GM18519 (cell line): Measurements from ENCODE around the gene SCYGR3.

Source experiments
- ATAC-seq: cut with Tn5 transposase; IDR thresholded peaks from one replicate; pipeline ENCODE4 v1.9.1; 2021; ENCODE audit warnings: mild to moderate bottlenecking, moderate library complexity; ENCODE audit not compliant: unreplicated experiment, low FRiP score

Gene SCYGR3, protein sequence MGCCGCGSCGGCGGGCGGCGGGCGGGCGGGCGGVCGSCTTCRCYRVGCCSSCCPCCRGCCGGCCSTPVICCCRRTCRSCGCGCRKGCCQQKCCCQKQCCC

DNA sequence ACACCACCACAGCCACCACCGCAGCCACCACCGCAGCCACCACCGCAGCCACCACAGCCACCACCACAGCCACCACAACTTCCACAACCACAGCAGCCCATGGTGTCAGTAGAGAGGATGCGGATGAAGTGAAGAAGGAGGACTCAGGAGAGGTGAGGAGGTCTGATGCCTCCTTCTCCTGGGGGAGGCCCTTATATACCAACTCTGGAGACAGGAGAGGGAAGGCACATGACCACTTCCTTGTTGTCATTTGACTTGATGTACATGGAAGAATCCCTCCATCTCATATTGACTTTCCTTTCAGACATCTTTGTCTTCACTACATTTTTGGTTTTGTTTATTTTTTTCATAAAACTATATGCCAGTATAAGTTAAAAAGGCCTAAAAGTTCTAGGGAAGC is at the start of gene SCYGR3:
Gene SCYGR3 (minus strand): TSS at position 101 of the 400 bp plus-strand sequence. CDS start 0 bp downstream, at position 101.
- no peak for ATAC-seq

DNA sequence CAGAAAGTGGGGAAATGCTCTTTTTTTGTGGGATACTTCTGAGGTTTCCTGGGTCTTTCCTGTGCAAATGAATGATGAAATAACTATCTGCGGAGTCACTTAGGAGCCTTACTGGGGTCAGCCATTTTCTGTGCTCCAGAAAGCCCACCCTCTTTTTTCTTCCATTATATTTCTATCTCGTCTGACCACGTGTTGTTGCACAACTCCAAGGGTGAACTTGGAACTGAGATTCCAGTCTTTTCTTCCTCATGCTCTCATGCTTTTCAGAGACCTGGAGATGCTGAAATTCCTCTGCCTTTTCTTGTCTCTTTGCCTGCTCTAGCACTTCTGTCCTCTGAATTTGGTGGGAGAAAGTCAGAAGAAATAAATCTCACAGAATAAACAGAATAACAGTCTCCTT is 47.2 kb upstream of the SCYGR3 start:
- ATAC-seq: no peak

DNA sequence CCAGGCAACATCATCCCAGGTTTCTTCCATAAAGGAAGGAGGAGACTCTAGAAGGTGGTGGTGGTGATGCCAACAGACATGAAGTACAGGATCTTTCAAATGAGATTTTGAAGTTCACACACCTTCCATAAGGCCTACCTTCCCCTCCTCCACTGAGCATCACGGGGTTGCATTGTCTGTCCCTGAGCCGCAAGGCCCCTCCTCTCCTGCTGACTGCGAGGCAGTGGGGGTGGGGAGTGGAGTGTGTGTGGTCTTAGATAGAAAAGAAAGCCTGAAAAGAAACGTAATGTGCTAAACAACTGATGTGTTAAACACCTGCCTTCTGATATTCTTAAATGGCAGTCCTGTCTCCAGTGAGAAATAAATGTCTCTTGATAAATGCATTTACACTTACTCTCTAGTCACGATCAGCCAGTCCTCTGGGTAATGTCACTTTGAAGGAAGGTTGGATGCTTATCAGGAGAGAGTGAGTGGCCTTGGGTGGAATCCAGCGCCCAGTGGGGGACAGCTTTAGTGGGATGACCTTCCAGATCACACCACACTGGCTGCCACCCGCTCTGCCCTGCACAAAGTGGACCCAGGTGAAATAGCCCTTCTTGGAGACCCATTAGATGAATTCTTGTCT is 46.5 kb upstream of the SCYGR3 start:
- no peak for ATAC-seq

DNA sequence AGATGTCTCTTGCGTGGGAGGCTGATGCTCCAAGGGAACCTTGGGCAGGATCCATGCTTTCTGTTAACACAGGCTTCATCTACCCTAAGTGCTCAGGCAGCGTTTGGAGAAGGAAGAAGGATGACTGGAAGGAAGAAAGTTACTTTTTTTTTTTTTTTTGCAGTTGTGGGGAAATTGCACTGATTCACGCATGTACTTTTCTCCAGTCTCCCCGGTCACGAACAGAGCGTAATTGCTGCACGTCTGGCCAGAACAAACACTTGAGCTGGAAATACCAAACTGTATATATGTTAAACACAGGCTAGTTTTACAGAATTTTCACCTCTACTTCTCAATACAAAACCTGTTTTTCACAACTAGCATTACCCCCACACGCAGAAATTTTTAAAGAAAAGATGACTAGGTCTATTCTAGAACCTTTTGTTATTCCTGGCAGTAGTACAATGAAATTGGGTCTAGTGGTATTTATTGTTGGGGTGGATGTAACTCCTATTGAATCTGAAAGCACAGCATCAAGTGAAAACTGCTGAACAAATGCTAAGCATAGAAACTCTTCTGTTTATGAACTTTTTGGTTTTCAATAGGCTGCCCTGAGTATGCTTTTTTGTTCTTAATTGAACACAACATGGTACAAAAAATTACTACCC is 42.7 kb upstream of the SCYGR3 start:
- no peak for ATAC-seq

DNA sequence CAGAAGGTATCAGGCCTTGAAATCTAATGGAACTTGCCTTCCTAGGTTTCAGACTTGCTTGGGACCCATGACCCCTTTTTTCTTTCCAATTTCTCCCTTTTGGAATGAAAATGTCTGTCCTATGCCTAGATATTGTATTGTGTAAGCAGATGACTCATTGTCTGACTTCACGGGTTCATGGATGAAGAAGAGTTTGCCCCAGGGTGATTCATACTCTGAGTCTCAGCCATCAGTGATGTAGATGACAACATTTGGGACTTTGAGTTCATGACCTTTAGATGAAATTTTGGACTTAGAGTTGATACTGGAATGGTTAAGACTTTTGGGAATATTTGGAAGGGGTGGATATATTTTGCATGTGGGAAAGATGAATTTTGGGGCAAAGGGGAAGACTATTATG is 40.8 kb upstream of the SCYGR3 start:
- ATAC-seq: no peak

DNA sequence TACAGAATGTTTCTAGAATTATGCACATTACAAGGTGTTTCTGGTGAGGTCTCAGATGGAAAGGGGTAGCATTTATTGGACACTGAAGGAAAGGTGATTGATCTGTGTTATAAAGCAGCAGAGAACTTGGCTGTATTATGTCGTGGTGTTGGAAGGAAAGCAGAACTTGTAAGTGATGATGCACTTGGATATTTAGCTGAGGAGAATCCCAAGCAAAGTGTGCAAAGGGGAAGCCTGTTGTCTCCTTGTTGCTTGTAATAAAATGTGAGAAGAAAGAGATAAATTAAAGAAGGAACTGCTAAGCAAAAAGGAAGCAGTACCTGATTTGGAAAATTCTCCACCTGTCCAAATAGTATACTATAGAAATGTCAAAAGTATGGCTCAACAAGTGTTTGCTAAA is 39.8 kb upstream of the SCYGR3 start:
- no peak for ATAC-seq

DNA sequence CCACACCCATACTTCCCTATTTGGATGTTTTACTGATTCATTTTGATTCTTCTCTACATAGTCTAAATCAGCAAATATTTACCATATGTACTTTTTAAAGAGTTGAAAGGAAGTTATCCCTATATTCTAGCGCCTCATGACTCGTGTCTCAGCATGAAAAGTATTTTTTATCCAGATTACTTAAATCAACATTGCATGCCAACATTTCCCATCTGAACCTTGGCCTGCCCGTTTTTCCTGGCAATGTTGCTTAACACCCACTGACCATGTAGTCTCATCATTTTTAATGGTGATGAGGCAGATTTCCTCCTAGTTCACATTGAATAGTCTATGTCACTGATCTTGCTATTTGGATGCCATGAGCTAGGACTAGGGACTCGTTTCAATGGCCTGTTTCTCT is 38.8 kb upstream of the SCYGR3 start:
- no peak for ATAC-seq

DNA sequence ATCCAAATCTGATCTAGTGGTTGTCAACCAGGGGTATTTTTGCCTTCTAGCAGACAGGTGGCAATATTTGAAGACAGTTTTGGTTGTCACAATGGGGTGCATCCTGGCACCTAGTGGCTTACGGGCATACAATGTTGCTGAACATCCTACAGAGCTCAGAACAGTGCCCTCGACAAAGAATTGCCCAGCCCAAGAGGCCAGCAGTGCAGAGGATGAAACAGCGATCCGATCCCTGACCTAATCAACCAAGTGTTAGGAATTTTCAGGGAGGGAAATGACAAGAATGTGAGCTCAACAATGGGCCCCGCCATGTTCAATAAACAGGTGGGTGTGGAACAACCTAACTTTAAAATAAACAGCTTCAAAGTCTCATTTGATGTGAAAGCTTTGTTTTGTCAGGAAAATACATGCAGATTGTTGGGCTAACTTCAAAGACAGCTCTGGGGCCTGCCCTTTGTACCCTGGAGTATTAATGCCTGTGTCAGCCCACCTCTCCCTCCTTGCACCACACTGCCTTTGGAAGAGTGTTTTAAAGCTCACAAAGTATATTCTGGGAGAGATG is 29.4 kb upstream of the SCYGR3 start:
- ATAC-seq: no peak

DNA sequence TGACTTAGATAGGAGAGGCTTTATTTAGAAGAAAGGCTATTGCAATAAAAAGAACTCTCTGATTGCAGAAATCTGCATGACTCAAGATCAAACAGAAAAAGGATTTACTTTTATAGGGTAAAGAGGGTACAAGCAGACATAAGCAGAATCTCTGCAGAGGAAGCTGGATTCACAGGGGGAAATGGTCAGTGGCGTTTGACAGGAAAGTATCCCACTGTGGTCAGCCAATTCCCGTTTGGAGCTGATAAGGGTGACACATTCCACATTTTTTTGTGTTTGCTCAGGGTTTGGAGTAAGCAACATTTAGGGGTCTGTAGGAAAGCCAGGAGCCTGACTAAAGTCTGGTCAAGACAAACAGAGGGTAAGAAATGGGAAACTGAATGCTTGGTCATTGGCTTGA is 28.0 kb upstream of the SCYGR3 start:
- ATAC-seq: no peak

DNA sequence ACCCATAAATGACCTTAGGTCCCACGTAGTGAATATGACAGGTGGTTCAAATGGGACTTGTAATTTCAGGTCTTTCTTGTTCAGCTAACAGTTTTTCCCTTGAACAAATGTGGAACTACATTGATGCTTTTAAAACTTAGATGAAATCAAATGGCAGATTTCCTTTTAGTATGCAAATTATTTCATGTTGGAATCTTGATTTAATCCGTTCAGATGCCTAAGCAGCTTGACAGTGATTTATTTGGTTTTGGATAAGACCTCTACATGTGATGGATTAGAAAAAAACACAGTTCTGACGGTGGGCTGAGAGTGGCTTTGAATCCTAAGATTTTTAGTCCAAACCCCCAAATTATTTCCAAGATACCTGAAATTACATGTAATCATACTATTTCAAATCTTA is 19.6 kb upstream of the SCYGR3 start:
- no peak for ATAC-seq

DNA sequence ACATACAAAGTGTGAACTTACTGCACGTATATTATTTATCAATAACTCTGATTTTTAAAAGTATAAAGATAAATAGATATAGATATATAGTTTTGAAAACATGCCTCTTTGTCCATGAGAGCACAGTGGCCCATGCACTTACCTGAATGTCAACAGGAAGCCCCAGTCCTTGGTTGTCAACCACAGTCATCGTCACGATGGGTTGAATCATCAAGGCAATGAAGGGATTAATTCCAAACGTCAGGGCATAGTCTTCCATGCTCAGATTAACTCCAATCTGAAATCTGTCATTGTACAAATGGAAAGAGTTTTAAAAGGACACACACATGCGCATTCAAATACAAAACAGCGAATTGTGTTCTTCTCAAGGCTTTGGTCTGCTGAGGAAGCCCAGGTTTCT is 18.2 kb upstream of the SCYGR3 start:
- no peak for ATAC-seq

DNA sequence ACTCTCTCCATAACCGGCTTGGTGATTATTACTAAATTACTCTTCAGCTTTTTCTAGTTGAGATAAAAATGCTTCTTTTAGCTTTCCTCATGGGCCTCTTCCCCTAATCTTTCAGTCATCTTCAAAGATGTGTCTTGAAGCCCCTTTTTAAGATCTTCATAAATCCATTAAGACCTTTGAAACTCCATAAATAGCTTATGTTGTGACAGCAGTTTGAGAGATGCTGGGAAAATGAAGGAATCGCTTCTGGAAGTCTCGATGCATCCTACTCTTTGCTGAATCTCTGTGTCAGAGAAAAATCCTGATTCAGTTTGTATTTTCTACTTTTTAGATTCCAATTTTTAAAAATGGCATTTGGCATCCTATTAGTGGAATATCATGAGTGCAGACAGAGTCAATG is 15.7 kb upstream of the SCYGR3 start:
- no peak for ATAC-seq

DNA sequence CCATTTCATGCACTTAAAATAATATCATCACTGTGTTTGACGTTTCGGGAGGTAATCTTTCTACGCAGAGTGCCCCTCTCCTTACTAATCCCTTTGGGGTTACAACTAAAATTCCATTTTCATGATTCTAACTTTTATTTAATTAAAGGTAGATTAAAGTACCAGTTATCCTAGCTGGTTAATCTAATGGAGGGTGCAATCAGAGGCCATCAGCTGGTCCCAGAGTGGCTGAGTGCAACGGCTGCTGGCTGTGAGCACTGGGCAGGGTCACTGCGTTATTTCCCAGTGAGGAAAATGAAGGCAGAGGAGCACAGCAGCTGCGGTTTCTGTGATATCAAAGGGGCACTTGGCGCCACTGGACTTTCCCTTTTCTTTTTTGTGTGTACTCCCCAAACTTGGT is 14.8 kb upstream of the SCYGR3 start:
- no peak for ATAC-seq

DNA sequence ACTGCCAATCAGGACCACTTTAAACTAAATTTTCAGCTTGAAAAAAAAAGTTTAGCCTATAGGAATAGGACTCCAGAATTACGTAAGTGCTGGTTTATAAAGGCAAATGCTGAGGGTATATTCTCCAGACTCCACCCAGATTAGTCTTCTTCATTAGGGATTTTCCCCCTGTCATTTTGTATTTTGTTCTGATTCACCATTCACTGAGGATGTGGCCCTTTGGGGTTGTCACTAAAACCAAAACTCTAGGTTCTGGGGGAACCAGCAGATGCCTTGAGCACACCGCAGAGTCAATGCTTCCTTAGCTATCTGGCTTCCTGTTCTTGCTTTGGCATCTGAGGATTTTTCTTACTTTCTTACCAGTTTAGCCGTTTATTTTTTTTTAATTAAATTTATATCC is 13.1 kb upstream of the SCYGR3 start:
- ATAC-seq: peak; percentile 97

DNA sequence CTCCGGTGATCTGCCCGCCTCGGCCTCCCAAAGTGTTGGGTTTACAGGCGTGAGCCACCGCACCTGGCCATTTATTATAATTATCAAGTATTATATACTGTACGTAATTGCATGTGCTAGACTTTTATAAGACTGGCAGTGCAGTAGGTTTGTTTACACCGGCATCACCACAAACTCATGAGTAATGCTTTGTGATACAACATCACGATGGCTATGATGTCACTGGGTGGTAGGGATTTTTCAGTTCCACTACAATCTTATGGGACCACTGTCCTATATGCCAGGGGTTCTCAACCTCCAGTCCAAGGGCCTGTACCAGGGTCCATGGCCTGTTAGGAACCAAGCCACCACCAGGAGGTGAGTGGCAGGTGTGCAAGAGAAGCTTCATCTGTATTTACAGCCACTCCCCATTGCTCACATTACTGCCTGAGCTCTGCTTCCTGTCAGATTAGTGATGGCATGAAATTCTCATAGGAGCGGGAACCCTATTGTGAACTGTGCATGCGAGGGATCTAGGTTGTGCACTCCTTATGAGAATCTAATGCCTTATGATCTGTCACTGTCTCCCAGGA is 12.0 kb upstream of the SCYGR3 start:
- ATAC-seq: no peak

DNA sequence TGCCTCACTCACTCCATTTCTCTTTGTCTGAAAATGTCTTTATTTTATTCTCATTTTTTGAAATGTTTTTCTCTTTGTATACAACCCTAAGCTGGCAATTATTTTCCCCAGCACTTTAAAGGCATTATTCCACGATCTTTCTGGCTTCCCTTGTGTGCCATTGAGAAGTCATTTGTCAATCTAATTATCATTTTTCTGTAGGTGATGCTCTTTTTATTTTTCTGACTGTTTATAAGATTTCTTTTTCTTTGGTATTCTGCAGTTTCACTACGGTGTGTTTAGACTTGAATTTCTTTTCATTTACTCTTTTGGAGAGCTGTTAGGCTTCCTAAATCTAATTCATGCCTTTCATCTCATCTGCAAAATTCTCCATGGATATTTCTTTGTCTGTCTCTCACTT is 10.8 kb upstream of the SCYGR3 start:
- no peak for ATAC-seq

DNA sequence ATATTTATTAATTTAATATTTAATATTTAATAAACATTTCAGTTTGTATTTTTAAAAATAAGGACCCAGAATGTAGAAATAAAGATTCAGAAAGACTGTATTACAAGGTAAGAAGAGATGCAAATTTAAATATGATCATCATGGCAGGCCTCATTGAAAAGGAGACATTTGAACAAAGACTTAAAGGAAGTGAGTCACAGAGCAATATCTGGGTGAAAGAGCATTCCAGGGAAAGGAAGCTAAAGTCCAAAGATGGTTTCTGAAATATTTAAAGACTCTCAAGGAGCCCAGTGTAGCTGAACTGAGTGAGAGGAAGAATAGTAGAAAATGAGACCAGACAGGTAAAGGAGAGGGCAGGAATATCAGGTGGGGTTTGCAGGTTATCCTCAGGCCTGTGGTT is 8.6 kb upstream of the SCYGR3 start:
- no peak for ATAC-seq

DNA sequence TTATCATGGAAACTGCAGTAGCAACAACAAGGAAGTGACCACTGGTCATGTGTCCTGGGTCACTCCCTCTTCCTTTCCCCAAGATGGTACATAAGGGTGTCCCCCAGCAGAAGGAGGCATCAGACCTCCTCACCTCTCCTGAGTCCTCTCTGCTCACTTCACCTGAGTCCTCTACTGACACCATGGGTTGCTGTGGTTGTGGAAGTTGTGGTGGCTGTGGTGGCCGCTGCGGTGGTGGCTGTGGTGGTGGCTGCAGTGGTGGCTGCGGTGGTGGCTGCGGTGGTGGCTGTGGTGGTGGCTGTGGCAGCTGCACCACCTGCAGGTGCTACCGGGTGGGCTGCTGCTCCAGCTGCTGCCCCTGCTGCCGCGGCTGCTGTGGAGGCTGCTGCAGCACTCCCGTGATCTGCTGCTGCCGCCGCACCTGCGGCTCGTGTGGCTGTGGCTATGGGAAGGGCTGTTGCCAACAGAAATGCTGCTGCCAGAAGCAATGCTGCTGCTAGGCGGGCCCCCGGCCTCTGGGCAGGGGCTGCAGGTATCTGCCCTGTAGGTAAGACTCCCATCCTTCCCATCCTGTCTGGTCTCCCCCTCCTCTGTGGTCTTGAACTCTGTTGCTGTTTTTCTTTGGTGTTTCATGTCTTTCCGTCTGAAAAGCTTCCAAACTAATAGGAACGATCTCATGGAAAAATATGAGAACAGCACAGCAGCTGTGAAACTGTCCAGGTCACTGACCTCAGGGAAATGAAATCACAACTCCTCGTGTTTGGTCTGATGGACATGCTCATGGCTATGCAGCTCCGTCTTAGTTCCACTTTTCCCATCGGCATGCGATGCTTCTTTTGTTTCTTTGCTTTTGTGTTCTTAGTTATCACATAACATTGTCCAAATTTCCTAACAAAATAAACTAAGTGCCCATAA is 2.9 kb upstream of the SCYGR3 start, which contains the start of gene SCYGR4:
Gene SCYGR4 (plus strand): TSS at position 183 of the 915 bp plus-strand sequence. CDS start 0 bp downstream, at position 183.
- no peak for ATAC-seq

DNA sequence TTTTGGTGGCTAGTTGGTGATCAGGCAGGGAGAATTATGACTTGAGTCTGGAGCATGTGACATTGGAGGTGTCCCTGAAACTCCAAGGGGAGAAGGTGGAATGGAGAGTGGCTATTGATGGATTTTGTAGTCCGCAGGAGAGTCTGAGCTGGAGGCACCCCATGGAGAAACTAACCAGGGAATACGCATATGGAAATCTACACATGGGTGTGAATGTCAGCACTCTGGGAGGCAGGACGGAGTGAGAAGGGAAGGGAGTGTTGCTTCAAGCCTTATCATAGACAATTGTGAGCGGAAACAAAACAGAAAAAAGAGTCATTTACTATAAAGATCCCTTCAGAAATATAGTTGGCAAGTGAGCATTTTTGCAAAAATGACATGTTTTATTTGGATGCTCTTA is 2.0 kb upstream of the SCYGR3 start:
- no peak for ATAC-seq

DNA sequence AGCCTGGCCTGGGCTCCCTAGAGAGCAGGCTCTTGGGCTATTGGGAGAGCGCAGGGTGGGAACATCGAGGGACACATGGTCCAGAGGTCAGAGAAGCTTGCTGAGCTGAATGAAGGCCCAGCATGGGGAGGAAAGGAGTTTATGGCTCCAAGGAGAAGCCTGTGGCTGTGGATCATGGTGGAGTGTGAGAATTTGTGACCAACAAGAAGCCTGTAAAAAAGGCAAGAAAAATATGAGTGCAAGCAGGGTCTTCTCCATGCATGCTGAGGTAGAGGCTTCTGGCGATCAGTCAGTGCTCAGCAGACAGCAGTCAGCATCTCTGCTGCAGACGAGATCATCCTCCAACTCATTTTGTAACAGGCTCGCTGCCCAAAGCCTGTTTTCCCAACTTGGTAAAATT is 1.3 kb upstream of the SCYGR3 start:
- no peak for ATAC-seq

DNA sequence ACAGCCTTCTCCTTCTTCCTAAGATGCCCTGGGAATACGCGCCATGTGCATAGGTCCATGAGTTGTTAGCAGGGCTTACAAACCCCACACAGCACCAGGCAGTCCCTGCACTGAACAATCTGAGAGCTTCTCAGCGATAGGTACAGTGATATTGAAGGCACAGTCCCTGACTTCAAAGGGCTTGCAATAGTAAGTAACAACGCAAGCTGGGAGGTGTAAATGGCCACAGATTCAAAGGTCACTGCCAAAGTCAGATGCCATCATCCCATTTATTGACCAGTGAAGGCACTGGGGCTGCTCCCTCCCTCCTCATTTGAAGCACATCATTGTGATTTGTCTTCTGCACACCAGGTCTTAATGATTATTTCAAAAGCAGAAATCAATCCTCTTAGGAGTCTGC is 541 bp upstream of the SCYGR3 start:
- ATAC-seq: no peak
